GM21717 (cell line): Measurements from ENCODE around the gene HSPA6.
"Not testable (repeated sequence)": the region's sequence is repeated elsewhere in the genome, so short reads cannot be mapped to it uniquely, and the experiment has no call there.

Experiments
- ATAC-seq: cut with Tn5 transposase; IDR thresholded peaks from one replicate; pipeline ENCODE4 v1.9.1; 2021; ENCODE audit warnings: mild to moderate bottlenecking, moderate library complexity; ENCODE audit not compliant: unreplicated experiment

Gene HSPA6

DNA sequence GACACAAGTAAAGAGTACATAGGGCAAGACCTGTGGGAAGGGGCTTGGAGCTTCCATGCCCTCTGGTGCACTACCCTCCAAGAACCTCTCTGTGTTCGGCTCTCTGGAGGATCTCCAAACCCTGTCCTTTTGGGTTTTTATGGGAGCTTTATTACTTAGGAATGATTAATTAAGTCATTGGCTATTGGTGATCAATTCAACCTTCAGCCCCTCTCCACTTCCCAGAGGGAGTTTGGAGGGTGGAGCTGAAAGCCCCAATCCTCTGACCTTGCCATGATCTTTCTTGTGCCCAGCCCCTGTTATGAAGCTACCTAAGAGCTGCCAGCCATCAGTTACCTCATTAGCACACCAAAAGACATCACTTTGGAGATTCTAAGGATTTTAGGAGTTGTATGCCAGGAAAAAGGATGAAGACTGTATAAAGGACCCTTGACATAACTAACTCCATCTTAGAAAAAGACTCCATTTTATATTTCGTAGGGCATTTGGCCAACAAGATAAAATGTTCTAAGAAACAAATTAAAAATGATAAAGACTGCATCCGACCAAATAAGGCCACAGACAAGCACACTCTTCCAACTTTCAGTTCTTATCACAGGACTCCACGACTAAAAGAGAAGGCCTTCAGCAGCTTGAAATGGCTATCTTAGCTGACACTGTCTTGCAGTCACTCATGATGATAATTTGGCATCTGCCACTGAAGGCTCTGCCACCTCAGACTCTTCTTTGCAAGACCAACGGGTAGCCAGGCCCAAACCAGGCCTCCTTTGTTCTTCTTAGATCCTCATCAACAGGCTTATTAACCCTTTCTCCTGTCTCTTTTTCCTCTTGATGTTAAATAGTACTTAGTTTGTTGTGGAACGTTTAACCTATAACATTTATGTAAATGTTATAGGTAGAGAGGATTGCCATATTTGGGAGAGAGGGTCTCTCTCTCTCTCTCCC, 33.4 kb downstream of the HSPA6 start:
- ATAC-seq, result not testable (repeated sequence)

DNA sequence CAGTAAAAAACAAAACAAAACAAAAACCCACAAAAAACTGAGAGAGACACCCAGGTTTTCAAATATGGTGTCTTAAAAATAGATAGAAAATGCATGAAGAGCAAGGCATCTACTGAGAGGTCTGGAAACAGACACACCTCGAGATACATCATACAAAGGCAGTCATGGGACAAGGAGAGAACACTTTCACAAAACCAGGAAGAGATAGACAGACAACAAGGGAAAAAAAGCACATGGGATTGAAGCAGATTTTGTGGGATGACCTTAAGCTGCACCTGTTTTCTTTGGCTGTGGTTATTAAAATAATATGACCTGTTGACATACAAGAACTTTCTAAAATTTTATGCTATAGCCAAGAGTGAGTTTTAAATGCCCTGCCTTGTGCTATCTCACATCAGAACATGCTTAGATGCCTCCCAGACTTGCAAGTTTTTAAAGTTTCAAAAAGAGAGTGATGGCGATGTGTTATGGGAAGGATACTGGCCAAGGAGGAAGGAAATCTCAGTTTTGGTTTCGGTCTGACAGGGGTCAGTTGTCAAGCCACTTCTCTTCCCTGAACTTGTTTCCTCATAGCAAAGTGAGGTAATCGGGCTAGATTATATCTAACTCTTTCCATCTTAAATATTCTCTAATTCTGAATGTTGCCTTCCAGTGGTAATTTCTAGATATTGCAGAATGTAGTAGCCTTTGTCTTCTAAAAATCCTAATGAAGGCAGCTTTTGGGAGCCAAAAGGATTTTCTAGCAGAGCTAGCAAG, 36.8 kb downstream of the HSPA6 start:
- ATAC-seq, result not testable (repeated sequence)

DNA sequence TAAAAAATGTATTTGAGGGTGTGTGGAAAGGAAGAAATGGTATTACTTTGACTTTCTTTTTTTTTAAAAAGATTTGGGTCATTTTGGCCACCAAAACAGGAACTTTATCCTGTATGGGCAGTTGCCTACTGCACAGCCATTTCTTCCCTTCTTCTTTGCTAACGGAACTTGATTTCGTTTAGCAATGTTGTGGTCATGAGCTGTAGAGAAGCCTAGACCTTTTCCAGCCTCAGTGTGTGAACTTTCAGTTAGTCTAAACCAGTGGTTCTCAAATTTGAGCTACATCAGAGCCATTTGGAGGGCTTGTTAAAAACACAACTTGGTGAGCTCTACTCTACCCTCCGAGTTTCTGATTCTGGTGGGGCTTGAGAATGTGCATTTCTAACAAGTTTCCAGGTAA, 38.1 kb downstream of the HSPA6 start:
- not testable (repeated sequence) for ATAC-seq

DNA sequence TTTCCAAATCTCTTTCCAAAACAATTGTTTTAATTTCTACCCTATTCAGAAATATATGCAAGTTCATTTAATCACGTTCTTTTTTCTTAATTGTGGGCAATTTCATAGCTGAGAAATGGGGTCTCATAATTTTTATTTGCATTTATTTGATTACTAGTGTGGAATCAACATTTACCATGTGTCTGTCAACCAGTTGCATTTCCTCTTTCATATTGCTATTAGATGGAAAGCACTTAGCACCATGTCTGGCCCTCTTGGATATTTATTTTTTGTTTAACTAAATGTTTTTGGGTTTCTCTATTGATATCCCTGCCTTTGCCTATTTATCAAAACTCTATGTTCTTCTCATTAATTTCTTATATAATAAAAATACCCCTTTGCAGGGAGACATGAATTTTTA, 39.2 kb downstream of the HSPA6 start:
- not testable (repeated sequence) for ATAC-seq

GRCh38 chr1:161566602-161566960, 42.2 kb downstream of the HSPA6 start:
- not testable (repeated sequence) for ATAC-seq

- ATAC-seq, result not testable (repeated sequence)
These were observed 47.4 kb downstream of the HSPA6 start for GRCh38 chr1:161571703-161572102.
